Activated B cell treated with CpG ODN at 0.5 μM for 24 hours (primary cell): ENCODE results near the gene ACBD3. TPM values are rescaled to one million over a fixed set of nuclear protein-coding genes. Genes with fewer than 3 reads are reported as not detected.

Experiments
- ATAC-seq: fragments of 200-7000 bp; cut with Tn5 transposase; one replicate; pipeline ENCODE4 v1.10.0; 2021; ENCODE audit warnings: low read depth, mild to moderate bottlenecking, moderate library complexity
- CTCF ChIA-PET: fragments of 350-600 bp; sonication (Branson Sonifier 250); formaldehyde crosslinking; loops from one replicate; lab custom pipeline; 2021; ENCODE audit warnings: antibody characterized with exemption; lab: Charles Lee
- POLR2A ChIA-PET: fragments of 350-600 bp; sonication (Branson Sonifier 250); formaldehyde crosslinking; loops from one replicate; lab custom pipeline; 2021; ENCODE audit warnings: antibody characterized with exemption; lab: Charles Lee
- DNase-seq: peaks from one replicate; pipeline ENCODE4 v3.0.0; 2022
- H3K27ac Mint-ChIP-seq: one replicate; pipeline ENCODE4 v1.8.0; 2020; ENCODE audit warnings: mixed read lengths
- H3K27me3 Mint-ChIP-seq: one replicate; pipeline ENCODE4 v1.8.0; 2021; ENCODE audit warnings: mixed read lengths
- H3K36me3 Mint-ChIP-seq: one replicate; pipeline ENCODE4 v1.8.0; 2021; ENCODE audit warnings: low read depth, mixed read lengths
- H3K4me1 Mint-ChIP-seq: one replicate; pipeline ENCODE4 v1.8.0; 2021; ENCODE audit warnings: mixed read lengths
- H3K4me3 Mint-ChIP-seq: one replicate; pipeline ENCODE4 v1.8.0; 2020; ENCODE audit warnings: mild to moderate bottlenecking, mixed read lengths
- H3K9me3 Mint-ChIP-seq: one replicate; pipeline ENCODE4 v1.8.0; 2020; ENCODE audit warnings: mixed read lengths
- CTCF ChIP-seq: fragments of 200-600 bp; IDR thresholded peaks from one replicate; pipeline ENCODE4 v1.8.0; 2022; ENCODE audit warnings: antibody characterized with exemption, mild to moderate bottlenecking
- intact Hi-C: fragments of 100-400 bp; cut with micrococcal nuclease; formaldehyde crosslinking; loops from one replicate; pipeline ENCODE4 v1.15.1; 2024
- total RNA-seq: library from RNA; stranded (reverse); gene quantifications from 2 replicates; pipeline ENCODE4 v1.2.3, GENCODE V29; 2022

Gene ACBD3
- total RNA-seq = 38.6 and 41.4 TPM in 2 replicates

GRCh38 chr1:226186124-226187018 is at the start of gene ACBD3:
TSS of gene ACBD3 (minus strand) at chr1:226186741. CDS start at chr1:226186675, 66 bp downstream.
- Mint-ChIP-seq H3K4me1 (peaks cover 45% of the 10 kb centered on the region), H3K36me3 (peaks cover 24% of the 10 kb centered on the region), H3K4me3 (peak within 1 kb of the TSS; percentile 94), H3K9me3 (no peaks in the 10 kb centered on the region), H3K27ac (peak within 1 kb of the TSS; percentile 94), H3K27me3 (no peaks in the 10 kb centered on the region)
- intact Hi-C loops = loop anchor here (1.0 to 5.0 kb wide), 9 partner anchors 11 to 719 kb away; partner anchors contain the start of genes LIN9 and SRP9
- ChIA-PET CTCF (interaction anchor here (1.2 to 8.6 kb wide), 2 partner anchors 12 to 60 kb away, joined by 3 to 81 read pairs; no protein-coding TSS in a partner anchor), POLR2A (interaction anchor here (0.6 to 2.5 kb wide), 13 partner anchors 29 to 221 kb away, joined by 3 to 14 read pairs (median 4); partner anchors contain the start of genes H3-3A and PARP1)
- TF ChIP-seq CTCF = no peak
- peak; percentile 79 for DNase-seq
- peak; percentile 93 for ATAC-seq

DNA sequence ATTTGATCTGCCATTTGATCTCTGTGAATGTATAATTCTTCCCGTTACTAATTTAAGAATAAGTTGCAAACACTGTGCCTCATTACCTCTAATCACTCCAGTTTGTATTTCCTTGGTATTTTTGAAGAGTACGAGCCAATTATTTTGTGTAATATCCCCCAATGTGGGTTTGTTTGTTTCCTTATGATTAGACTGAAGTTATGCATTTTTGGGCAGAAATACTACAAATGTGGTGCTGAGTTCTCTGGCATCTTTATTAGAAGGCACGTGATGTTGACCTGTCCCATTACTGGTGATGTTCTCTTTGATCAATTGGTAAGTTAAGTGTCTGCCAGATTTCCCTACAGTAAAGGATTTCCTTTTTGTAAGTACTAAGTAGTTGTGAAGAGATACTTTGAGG is 47.3 kb upstream of the ACBD3 start:
- ATAC-seq = no peak
- H3K9me3 Mint-ChIP-seq = no peaks in the 10 kb centered on the region
- no peak for TF ChIP-seq CTCF
- no peak overlapping the region for H3K4me3 Mint-ChIP-seq
- intact Hi-C loops = no loop called here
- H3K36me3 Mint-ChIP-seq = peaks cover 17% of the 10 kb centered on the region
- no peak for DNase-seq
- ChIA-PET POLR2A (no interaction called here), CTCF (interaction anchor here (1.1 to 1.2 kb wide), 2 partner anchors 10 to 109 kb away, joined by 3 read pairs; partner anchors contain the start of gene MIXL1)
- H3K27ac Mint-ChIP-seq = no peak overlapping the region
- H3K27me3 Mint-ChIP-seq = no peaks in the 10 kb centered on the region
- H3K4me1 Mint-ChIP-seq = peaks cover 9% of the 10 kb centered on the region

GRCh38 chr1:226233293-226233692 is 46.8 kb upstream of the ACBD3 start:
- ATAC-seq (peak; percentile 61), DNase-seq (no peak)
- no peak for TF ChIP-seq CTCF
- intact Hi-C loops = no loop called here
- Mint-ChIP-seq H3K36me3 (peaks cover 15% of the 10 kb centered on the region), H3K9me3 (no peaks in the 10 kb centered on the region), H3K4me3 (no peak overlapping the region), H3K4me1 (peaks cover 9% of the 10 kb centered on the region), H3K27me3 (no peaks in the 10 kb centered on the region), H3K27ac (no peak overlapping the region)
- ChIA-PET POLR2A (no interaction called here), CTCF (interaction anchor here (1.1 to 1.2 kb wide), 2 partner anchors 9 to 108 kb away, joined by 3 read pairs; partner anchors contain the start of gene MIXL1)

- ChIA-PET POLR2A (interaction anchor here (0.7 kb wide), 1 partner anchor 1708 kb away, joined by 5 read pairs; no protein-coding TSS in a partner anchor), CTCF (no interaction called here)
- ATAC-seq (no peak), DNase-seq (no peak)
- no peak overlapping the region for H3K4me3 Mint-ChIP-seq
- peaks cover 6% of the 10 kb centered on the region for H3K4me1 Mint-ChIP-seq
- no peak for TF ChIP-seq CTCF
- intact Hi-C loops = loop anchor here (10.0 kb wide), 1 partner anchor 48 kb away; no protein-coding TSS in a partner anchor
- peaks cover 4% of the 10 kb centered on the region for H3K27me3 Mint-ChIP-seq
- H3K36me3 Mint-ChIP-seq = peaks cover 2% of the 10 kb centered on the region
- H3K27ac Mint-ChIP-seq = no peak overlapping the region
- H3K9me3 Mint-ChIP-seq = no peaks in the 10 kb centered on the region
Observed at GRCh38 chr1:226226601-226227000, 40.1 kb upstream of the ACBD3 start.
